Activated T-helper 2 cell treated with anti-CD3 and anti-CD28 coated beads, Interferon-gamma antibody, Interleukin-2, Interleukin-4, amounts not matched to agents 10 μg/mL and 5 μg/mL and 100 μg/mL, durations not matched to agents 14 hours and 24 hours and 36 hours (primary cell): ENCODE results near the gene GALT. TPM values are rescaled to one million over a fixed set of nuclear protein-coding genes. Genes with fewer than 3 reads are reported as not detected.

Experiments
- total RNA-seq: library from RNA; stranded (reverse); gene quantifications from 2 replicates; pipeline ENCODE4 v1.2.3, GENCODE V29; 2022

The GALT gene
- total RNA-seq, 1 donor from 2014 or later: 74.3 TPM

Other genes with a start within 250 kb of the GALT start
- 17.3 and 19.7 TPM in 2 replicates for gene FAM219A, start 188.1 kb upstream of the GALT start, total RNA-seq
- gene DNAI1, start 187.9 kb upstream of the GALT start, total RNA-seq: not detected in 2 replicates
- not detected in 2 replicates for gene ENHO, start 123.7 kb upstream of the GALT start, total RNA-seq
- gene CNTFR, start 57.0 kb upstream of the GALT start, total RNA-seq: not detected in 2 replicates
- 33.7 and 35.0 TPM in 2 replicates for gene RPP25L, start 34.6 kb upstream of the GALT start, total RNA-seq
- gene DCTN3, start 26.2 kb upstream of the GALT start, total RNA-seq: 57.8 and 65.5 TPM in 2 replicates
- 0.14 and 0.21 TPM in 2 replicates for gene ARID3C, start 17.6 kb upstream of the GALT start, total RNA-seq
- 105 and 109 TPM in 2 replicates for gene SIGMAR1, start 8.9 kb upstream of the GALT start, total RNA-seq
- 27.4 and 33.8 TPM in 2 replicates for gene IL11RA, start 5.5 kb downstream of the GALT start, total RNA-seq
- gene CCL27, start 16.0 kb downstream of the GALT start, total RNA-seq: 0.25 and 0.55 TPM in 2 replicates
- not detected in 2 replicates for gene CCL19, start 44.6 kb downstream of the GALT start, total RNA-seq
- not detected in 2 replicates for gene CCL21, start 63.5 kb downstream of the GALT start, total RNA-seq